HepG2 (cell line): ENCODE measurements around the gene ALDOA. TPM values are rescaled to one million over a fixed set of nuclear protein-coding genes. Genes with fewer than 3 reads are reported as not detected.

Experiments
- EZH2 ChIP-seq: conservative IDR thresholded peaks from 2 replicates; pipeline ENCODE4 v1.6.1; 2012; ENCODE audit warnings: mild to moderate bottlenecking, low read depth, low read length, moderate library complexity
- KDM5A ChIP-seq: fragments of 200-600 bp; sonication (generic); IDR thresholded peaks from 2 replicates; pipeline ENCODE4 v1.7.0; 2018; ENCODE audit warnings: antibody characterized with exemption, mild to moderate bottlenecking, low read length, borderline replicate concordance
- KDM5B ChIP-seq: sonication (generic); formaldehyde crosslinking; IDR thresholded peaks from 2 replicates; pipeline ENCODE4 v1.4.0; 2020; ENCODE audit warnings: missing genetic modification reagents, mild to moderate bottlenecking, borderline replicate concordance
- MTF1 ChIP-seq: sonication (generic); formaldehyde crosslinking; IDR thresholded peaks from 2 replicates; pipeline ENCODE4 v1.5.0; 2020; ENCODE audit warnings: missing genetic modification reagents
- NFIB ChIP-seq: sonication (generic); formaldehyde crosslinking; IDR thresholded peaks from 2 replicates; pipeline ENCODE4 v1.9.0; 2021; ENCODE audit warnings: missing genetic modification reagents, mild to moderate bottlenecking, borderline replicate concordance
- NR2F6 ChIP-seq, 2 experiments: IDR thresholded peaks; 2 replicates each; pipeline ENCODE4 v1.6.1; 2016; ENCODE audit warnings: antibody characterized with exemption in 1 of 2, mild to moderate bottlenecking in 1 of 2
- PAX8 ChIP-seq: sonication (generic); formaldehyde crosslinking; IDR thresholded peaks from 2 replicates; pipeline ENCODE4 v1.8.0; 2022; ENCODE audit warnings: mild to moderate bottlenecking, missing genetic modification reagents, borderline replicate concordance
- REPIN1 ChIP-seq: sonication (generic); formaldehyde crosslinking; IDR thresholded peaks from 2 replicates; pipeline ENCODE4 v1.8.0; 2022; ENCODE audit warnings: missing genetic modification reagents, low read depth, mild to moderate bottlenecking, borderline replicate concordance
- TOPORS ChIP-seq: sonication (generic); formaldehyde crosslinking; IDR thresholded peaks from 2 replicates; pipeline ENCODE4 v1.8.0; 2023; ENCODE audit warnings: mild to moderate bottlenecking, missing genetic modification reagents
- ZIK1 ChIP-seq: sonication (generic); formaldehyde crosslinking; IDR thresholded peaks from 2 replicates; pipeline ENCODE4 v1.5.0; 2020; ENCODE audit warnings: mild to moderate bottlenecking, low read depth, missing genetic modification reagents, borderline replicate concordance
- ZNF296 ChIP-seq: sonication (generic); formaldehyde crosslinking; conservative IDR thresholded peaks from 2 replicates; pipeline ENCODE4 v1.5.0; 2020; ENCODE audit warnings: mild to moderate bottlenecking, missing genetic modification reagents
- ZNF558 ChIP-seq: sonication (generic); formaldehyde crosslinking; IDR thresholded peaks from 2 replicates; pipeline ENCODE4 v1.9.0; 2022; ENCODE audit warnings: mild to moderate bottlenecking, missing genetic modification reagents, borderline replicate concordance
- ZNF782 ChIP-seq: sonication (generic); formaldehyde crosslinking; IDR thresholded peaks from 2 replicates; pipeline ENCODE4 v1.4.0; 2020; ENCODE audit warnings: missing genetic modification reagents, mild to moderate bottlenecking, borderline replicate concordance
- polyA plus RNA-seq, 8 experiments: library from polyadenylated mRNA; depleted of rRNA in 3 of 8; stranded (reverse) in 7 of 8; unstranded in 1 of 8; fragments of >200 nt; fragmentation: Illumina TruSeq in 4 of 8; extraction: Trizol in 4 of 8; gene quantifications; 2 replicates each; pipeline versions ENCODE4 v1.2.1 to v1.2.3, GENCODE V29; 2011 to 2016; ENCODE audit warnings: low read depth in 4 of 8, missing spikeins in 1 of 8, mixed read lengths in 1 of 8; ENCODE audit not compliant: insufficient read depth in 1 of 8
- total RNA-seq, 5 experiments: library from RNA; depleted of rRNA; stranded (reverse); fragments of >200 nt; fragmentation: Illumina TruSeq; extraction: Trizol; gene quantifications; 2 replicates each; pipeline ENCODE4 v1.2.3, GENCODE V29; 2016; ENCODE audit warnings: low read depth in 1 of 5
- TF ChIP-seq, protein P1 (sequence below): sonication (generic); formaldehyde crosslinking; IDR thresholded peaks from 2 replicates; pipeline ENCODE4 v1.4.0; 2020; ENCODE audit warnings: mild to moderate bottlenecking, missing genetic modification reagents
- TF ChIP-seq, protein P2 (sequence below): sonication (generic); formaldehyde crosslinking; IDR thresholded peaks from 2 replicates; pipeline ENCODE4 v1.4.0; 2020; ENCODE audit warnings: mild to moderate bottlenecking, missing genetic modification reagents
- TF ChIP-seq, protein P3 (sequence below): sonication (generic); formaldehyde crosslinking; IDR thresholded peaks from 2 replicates; pipeline ENCODE4 v1.4.0; 2020; ENCODE audit warnings: missing genetic modification reagents

ALDOA gene
- total and polyA plus RNA-seq, 2 of the 13 experiments (the other 11 are each of a cell fraction or from before 2014, with no cell fraction given): 925 to 1,884 TPM

DNA sequence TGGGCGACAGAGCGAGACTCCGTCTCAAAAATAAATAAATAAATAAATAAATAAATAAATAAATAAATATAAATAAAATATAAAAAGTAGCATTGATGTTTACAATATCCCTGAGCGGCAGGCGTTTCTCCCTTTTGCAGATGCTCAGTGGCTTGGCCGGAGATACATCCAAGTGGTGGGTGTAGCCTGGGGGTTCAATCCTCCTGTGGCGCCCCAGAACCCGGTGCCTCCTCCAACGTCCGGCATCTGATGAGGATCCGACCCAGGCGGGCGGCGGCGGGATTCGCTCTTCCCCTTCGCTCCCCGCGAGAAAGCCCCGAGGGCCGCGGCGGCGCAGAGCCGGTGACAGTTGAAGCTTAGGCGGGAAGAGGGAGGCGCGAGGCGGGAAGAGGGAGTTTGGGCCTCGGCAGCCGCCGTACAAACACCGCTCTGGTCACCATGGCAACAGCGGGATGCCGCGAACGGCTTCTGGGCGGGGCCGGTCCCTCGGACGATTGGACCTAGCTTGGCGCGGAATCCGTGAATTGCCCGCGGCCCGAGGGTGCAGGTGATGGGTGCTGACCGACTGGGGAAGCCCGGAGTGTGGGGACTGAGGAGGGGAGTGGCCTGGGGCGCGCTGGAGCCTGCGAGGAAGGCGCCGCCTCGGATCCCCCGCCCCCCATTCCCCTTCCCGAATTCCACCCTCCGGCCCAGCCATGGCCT is 12.7 kb upstream of the ALDOA start (continued):
- TF ChIP-seq, protein P1, sequence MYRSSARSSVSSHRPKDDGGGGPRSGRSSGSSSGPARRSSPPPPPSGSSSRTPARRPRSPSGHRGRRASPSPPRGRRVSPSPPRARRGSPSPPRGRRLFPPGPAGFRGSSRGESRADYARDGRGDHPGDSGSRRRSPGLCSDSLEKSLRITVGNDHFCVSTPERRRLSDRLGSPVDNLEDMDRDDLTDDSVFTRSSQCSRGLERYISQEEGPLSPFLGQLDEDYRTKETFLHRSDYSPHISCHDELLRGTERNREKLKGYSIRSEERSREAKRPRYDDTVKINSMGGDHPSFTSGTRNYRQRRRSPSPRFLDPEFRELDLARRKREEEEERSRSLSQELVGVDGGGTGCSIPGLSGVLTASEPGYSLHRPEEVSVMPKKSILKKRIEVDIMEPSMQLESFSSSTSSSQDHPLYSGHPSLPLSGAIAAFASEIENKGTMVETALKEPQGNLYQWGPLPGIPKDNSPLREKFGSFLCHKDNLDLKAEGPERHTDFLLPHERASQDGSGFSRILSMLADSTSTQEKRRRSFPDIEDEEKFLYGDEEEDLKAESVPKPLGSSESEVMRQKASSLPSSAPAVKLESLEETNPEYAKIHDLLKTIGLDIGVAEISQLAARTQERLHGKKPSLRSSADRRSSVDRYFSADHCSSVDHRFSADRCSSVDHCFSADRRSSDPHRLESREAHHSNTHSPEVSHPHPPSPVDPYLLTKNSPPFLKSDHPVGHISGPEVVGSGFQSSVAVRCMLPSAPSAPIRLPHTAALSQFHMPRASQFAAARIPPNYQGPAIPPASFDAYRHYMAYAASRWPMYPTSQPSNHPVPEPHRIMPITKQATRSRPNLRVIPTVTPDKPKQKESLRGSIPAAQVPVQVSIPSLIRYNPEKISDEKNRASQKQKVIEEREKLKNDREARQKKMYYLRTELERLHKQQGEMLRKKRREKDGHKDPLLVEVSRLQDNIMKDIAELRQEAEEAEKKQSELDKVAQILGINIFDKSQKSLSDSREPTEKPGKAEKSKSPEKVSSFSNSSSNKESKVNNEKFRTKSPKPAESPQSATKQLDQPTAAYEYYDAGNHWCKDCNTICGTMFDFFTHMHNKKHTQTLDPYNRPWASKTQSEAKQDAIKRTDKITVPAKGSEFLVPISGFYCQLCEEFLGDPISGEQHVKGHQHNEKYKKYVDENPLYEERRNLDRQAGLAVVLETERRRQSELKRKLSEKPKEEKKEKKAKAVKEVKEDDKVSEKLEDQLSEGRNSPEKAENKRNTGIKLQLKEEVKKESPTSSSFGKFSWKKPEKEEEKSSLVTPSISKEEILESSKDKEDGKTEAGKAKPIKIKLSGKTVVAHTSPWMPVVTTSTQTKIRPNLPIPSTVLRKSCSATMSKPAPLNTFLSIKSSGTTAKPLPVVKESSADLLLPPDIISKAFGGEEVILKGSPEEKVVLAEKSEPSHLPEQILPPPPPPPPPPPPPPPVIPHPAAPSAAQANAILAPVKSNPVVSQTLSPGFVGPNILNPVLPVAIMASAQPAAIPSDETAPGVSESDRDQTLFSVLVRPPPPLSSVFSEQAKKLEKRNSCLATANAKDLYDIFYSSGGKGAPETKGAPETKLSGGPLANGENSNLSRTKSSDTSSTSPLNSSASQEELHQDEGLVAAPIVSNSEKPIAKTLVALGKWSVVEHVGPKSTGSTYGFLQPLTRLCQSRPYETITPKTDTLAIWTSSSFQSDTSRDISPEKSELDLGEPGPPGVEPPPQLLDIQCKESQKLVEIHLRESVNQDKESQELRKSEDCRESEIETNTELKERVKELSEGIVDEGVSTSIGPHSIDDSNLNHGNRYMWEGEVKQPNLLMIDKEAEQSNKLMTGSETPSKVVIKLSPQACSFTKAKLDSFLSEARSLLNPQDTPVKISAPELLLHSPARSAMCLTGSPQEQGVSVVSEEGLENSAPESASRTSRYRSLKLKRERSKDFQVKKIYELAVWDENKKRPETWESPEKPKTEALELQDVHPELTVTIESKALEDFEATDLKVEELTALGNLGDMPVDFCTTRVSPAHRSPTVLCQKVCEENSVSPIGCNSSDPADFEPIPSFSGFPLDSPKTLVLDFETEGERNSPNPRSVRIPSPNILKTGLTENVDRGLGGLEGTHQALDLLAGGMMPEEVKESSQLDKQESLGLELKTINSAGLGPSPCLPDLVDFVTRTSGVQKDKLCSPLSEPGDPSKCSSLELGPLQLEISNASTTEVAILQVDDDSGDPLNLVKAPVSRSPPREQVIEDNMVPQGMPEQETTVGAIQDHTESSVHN: no peak
- TF ChIP-seq KDM5B (CRISPR knock-in tag) (peak; percentile 98; the same call in 1 of the 2 replicates), ZNF296 (CRISPR knock-in tag) (peak; percentile 72), KDM5A (no peak), ZNF782 (CRISPR knock-in tag) (peak; percentile 50; the same call in 1 of the 2 replicates), PAX8 (CRISPR knock-in tag) (peak; percentile 84; the same call in 1 of the 2 replicates), TOPORS (peak; percentile 95), NFIB (no peak), REPIN1 (CRISPR knock-in tag) (peak; percentile 99), NR2F6 (IDR thresholded peaks at IDR 0.05) (no peak), NR2F6 (CRISPR knock-in tag; IDR thresholded peaks at IDR 0.05) (peak; percentile 74), EZH2 (no peak), MTF1 (CRISPR knock-in tag) (peak; percentile 62; the same call in 1 of the 2 replicates), ZIK1 (CRISPR knock-in tag) (peak; percentile 97), ZNF558 (CRISPR knock-in tag) (peak; percentile 94; the same call in 1 of the 2 replicates)
- TF ChIP-seq, protein P2, sequence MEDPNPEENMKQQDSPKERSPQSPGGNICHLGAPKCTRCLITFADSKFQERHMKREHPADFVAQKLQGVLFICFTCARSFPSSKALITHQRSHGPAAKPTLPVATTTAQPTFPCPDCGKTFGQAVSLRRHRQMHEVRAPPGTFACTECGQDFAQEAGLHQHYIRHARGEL (CRISPR knock-in tag): no peak
- TF ChIP-seq, protein P3, sequence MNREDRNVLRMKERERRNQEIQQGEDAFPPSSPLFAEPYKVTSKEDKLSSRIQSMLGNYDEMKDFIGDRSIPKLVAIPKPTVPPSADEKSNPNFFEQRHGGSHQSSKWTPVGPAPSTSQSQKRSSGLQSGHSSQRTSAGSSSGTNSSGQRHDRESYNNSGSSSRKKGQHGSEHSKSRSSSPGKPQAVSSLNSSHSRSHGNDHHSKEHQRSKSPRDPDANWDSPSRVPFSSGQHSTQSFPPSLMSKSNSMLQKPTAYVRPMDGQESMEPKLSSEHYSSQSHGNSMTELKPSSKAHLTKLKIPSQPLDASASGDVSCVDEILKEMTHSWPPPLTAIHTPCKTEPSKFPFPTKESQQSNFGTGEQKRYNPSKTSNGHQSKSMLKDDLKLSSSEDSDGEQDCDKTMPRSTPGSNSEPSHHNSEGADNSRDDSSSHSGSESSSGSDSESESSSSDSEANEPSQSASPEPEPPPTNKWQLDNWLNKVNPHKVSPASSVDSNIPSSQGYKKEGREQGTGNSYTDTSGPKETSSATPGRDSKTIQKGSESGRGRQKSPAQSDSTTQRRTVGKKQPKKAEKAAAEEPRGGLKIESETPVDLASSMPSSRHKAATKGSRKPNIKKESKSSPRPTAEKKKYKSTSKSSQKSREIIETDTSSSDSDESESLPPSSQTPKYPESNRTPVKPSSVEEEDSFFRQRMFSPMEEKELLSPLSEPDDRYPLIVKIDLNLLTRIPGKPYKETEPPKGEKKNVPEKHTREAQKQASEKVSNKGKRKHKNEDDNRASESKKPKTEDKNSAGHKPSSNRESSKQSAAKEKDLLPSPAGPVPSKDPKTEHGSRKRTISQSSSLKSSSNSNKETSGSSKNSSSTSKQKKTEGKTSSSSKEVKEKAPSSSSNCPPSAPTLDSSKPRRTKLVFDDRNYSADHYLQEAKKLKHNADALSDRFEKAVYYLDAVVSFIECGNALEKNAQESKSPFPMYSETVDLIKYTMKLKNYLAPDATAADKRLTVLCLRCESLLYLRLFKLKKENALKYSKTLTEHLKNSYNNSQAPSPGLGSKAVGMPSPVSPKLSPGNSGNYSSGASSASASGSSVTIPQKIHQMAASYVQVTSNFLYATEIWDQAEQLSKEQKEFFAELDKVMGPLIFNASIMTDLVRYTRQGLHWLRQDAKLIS: no peak
